Transverse colon (tissue), 4 donors: ENCODE results near the gene CBLB.

ENCODE experiments used
- CTCF ChIP-seq, 5 experiments: fragments of 200-600 bp in 3 of 5; fragments of 450-650 bp in 2 of 5; sonication (generic) in 3 of 5; IDR thresholded peaks; 1 replicate in 2 of 5; 2 replicates in 3 of 5; pipeline ENCODE4 v1.5.1; 2016 to 2017; ENCODE audit warnings: antibody characterized with exemption in 5 of 5, inconsistent platforms in 3 of 5, mild to moderate bottlenecking in 2 of 5, moderate library complexity in 1 of 5
- EP300 ChIP-seq: sonication (generic); formaldehyde crosslinking; IDR thresholded peaks from one replicate; pipeline ENCODE4 v1.6.1; 2017; ENCODE audit warnings: antibody characterized with exemption, low read depth
- POLR2A ChIP-seq: fragments of 450-650 bp; IDR thresholded peaks from one replicate; pipeline ENCODE4 v1.6.1; 2016; ENCODE audit warnings: antibody characterized with exemption, mild to moderate bottlenecking, moderate library complexity
- POLR2AphosphoS5 ChIP-seq, 3 donors: sonication (generic); formaldehyde crosslinking; IDR thresholded peaks; one replicate each; pipeline ENCODE4 v1.6.1; 2016; ENCODE audit warnings: antibody characterized with exemption in 3 of 3

GRCh38 chr3:105700575-105700974 is 168.2 kb downstream of the CBLB start:
- no peak for TF ChIP-seq POLR2A
- TF ChIP-seq CTCF (IDR thresholded peaks at IDR 0.05), result no peak
- no peak for TF ChIP-seq POLR2AphosphoS5 (IDR thresholded peaks at IDR 0.05)
- TF ChIP-seq EP300, result no peak
